GM21360 (cell line): Measurements from ENCODE around the gene HSPA12B.

ENCODE experiments used
- ATAC-seq: cut with Tn5 transposase; IDR thresholded peaks from one replicate; pipeline ENCODE4 v1.9.1; 2021; ENCODE audit warnings: mild to moderate bottlenecking, moderate library complexity; ENCODE audit not compliant: unreplicated experiment

The HSPA12B gene

DNA sequence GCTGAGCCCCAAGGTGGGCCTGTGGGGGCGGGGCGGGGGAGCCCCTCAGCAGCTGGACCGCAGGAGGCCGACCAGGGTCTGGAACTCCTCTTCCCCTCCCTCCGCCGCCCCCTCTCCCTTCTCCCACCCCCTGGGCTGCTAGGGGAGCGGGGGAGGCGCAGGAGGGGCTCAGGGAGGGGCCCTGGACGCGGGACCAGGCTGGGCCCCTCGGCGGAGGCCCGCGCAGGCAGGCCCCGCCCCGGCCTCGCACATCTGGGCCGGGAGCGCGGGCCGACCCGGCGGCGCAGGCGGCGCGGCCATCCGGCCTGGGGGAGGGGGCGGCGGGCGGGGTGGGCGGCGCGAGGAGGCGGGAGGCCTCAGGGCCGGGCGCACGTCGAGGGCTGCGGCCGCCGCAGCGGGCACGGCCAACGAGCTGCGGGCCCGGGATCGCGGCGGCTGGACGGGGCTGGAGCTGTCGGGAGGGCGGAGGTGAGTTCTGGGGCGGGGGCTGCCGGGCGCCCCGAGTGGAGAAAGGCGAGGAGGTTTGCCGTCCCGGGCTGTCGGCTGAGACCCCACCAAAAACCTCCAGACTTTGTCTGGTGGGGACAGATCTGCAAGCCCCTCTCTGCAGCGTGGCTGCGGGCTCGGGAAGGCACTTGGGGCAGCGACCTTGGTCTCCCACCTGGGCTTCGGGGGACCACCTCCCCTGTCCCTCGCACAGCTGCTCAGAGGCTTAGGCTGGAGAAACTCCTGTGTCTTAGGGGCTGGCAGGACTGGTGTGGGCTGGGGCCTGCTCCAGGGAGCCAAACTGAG is at the start of gene HSPA12B:
Gene HSPA12B (plus strand): TSS at position 359 of the 792 bp plus-strand sequence. CDS start 5,990 bp downstream, outside the sequence.
- no peak for ATAC-seq

GRCh38 chr20:3685341-3685740 is 47.1 kb upstream of the HSPA12B start:
- no peak for ATAC-seq

DNA sequence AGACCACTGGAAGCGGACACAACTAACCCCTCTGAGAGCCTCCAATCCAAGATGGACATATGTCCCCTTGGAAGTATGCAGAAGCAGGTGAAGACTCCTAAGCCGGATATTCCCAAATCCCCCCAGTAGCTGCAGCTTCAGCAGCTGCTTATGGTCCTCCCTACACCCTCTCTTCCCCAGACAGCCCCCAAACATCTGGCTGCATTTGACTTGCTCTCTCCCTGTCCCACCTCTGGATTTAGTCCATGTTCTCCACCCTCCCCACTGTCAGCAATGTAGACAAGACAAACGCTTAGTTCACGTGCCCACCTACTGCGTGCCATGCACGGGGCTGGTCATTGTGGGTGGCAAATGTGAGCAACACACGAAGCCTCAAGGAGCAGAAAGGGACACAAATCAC is 46.1 kb upstream of the HSPA12B start:
- ATAC-seq: no peak

DNA sequence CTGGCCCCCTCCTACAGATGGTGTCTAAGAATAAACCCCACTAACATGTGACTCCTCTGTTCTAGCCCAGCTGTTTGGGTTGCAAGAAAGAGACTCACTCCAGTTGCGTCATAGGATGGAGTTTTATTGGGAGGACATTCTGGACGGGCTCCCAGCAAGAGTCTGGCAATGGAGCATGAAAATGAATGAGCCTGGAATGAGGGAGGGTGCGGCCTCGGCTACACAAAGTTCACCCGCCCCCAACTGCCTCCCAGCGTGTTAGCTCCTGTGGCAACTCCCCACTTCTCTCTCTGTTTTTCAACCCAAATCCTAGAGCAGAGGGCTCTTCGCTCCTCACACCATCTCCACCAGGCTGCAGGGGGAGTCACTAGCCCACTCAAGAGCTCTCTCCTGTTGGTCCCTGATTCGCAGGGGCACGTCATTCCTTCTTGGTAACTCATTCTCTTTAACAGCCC is 45.6 kb upstream of the HSPA12B start:
- no peak for ATAC-seq

DNA sequence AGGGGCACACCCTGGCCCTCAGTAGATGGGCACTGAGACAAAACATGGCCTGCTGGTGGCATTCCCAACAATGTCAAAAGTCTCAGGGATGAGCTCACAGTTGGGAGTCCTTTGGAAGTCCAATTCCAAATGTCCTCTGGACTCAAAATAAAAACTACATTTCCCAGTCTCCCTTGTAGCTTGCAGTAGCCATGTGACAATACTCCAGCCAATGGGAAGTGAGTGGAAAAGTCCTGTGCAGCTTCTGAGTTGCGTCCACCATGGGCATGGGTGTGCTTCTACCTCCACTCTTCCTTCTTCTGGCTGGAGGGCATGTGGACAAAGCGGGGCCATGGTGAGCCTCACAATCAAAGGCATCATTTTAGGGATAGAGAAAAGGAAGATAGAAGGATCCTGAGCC is 44.8 kb upstream of the HSPA12B start:
- no peak for ATAC-seq

DNA sequence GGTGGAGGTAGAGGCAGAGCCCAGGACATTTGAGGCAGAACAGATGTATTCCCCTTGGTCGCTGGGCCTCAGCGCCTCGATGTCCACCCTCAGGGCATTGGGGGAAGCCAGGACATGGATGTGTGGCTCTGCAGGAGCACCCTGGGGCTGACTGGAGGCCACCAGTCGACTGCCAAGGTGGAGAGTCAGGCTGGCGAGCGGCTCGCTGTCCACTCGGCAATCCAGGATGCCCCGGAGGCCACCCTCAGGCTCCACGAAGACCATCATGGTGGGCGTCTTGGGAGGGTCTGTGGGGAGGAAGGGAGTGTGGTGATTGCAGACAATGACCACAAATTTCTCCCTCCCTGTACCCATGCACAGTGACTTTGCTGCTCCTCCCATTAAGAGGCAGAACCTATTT is 42.5 kb upstream of the HSPA12B start:
- no peak for ATAC-seq

DNA sequence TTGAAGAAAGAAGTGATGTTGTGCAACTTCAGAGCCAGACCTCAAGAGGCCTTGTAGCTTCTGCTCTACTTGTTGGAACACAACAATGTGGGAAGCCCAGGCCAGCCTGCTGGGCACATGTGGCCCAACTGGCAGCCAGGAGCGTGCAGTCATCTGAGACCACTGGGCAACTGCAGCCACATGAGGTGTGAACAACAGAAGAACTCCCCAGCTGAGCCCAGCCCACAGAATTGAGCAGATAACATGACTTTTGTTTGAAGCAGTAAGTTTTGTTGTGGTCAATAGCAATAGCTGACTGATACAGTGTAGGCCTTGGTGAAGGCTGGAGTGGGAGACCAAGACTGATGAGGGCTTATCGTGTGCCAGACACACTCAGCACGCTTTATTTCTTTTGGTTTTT is 42.1 kb upstream of the HSPA12B start:
- ATAC-seq: no peak

DNA sequence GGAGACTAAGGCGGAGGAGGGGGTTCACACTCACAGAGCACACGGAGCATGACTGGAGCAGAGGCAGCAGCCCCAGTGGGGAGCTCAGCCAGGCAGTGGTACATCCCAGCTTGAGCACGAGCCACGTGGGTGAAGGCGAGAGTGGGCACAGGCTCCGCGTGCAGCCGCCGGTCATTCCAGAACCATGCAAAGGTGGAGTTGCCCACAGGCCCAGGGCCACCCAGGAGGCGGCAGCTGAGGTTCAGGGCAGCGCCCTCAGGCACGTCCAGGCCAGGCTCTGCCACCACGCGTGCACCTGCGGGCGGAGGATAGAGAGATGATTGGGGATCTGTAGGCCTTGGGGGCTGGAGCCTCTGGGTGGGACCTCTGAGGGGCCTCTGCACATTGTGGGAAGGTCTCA is 41.2 kb upstream of the HSPA12B start:
- no peak for ATAC-seq

DNA sequence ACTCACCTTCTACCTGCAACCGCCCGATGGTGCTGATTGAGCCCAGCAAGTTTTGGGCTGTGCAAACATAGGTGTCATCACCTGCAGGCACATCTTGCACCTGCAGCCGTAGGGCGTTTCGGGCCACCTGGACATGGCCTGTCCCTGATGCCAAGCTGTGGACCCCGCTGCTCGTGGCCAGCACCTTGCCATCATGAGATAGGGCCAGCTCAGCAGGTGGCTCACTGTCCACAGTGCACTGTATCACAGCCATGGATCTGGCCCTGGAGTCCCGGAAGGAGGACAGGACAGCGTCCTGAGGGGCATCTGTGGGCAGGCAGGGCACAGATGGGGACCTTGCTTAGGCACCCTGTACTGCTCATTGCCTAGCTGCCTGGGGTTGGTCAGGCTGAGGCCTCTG is 40.6 kb upstream of the HSPA12B start:
- no peak for ATAC-seq

DNA sequence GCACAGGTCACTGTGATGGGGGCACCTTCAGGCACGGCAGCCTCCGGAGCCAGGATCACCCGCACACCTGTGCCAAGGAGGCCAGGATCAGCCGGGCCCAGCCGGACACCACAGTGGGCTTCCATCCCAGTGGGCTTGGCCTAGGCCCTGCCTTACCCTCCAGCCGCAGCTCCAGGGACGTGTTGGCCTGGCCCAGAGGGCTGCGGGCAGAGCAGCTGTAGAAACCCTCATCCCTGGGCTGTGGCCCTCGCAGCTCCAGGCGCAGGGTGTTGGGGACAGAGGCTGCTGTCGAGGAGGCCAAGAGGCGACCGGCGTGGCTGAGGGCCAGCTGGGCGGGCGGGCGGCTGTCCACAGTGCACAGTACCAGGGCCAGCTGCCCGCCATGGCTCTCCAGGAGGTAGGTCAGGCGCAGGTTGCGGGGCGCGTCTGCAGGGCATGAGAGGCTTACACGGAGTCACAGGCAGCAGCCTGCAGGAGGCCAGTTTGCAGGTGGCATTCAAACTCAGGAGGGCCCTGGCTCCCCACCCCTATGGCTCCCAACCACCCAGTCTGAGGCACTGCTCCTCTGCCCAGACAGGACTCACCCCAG is 39.7 kb upstream of the HSPA12B start:
- no peak for ATAC-seq

DNA sequence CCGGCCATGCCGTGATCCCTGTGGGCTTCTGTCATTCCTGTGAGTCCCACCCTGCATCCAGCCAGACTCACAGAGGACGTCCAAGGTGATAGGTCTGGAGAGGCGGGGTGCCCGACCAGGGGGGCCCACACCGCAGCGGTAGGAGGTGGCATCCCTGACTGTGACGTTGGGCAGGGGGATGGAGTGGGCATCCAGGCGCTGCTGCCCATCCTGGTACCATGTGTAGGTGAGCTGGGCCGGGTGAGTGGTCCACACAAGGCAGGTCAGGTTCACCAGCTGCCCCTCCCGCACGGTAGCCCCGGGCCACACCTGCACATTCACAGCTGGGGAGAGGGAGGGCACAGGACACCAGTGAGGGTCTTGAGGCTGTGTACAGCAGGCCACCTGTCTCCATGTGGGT is 39.1 kb upstream of the HSPA12B start:
- ATAC-seq: no peak

DNA sequence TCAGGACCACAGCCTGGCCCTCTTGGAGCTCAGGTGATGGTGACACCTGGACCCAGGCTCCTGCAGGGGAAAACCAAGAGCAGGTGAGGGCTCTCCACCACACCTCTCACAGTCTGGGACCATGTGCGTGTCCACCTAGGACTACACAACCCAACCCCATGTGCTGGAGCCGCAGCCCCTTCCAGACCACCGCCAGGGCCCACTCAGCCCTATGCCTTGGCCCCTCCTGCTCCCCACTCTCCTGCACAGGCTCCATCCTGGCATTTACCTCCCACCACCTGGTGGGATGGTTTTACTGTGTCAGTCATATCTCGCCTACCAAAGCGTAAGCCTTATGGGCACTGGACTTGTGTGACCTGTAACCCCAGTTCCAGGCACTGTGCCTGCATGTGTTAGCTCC is 37.6 kb upstream of the HSPA12B start:
- no peak for ATAC-seq

DNA sequence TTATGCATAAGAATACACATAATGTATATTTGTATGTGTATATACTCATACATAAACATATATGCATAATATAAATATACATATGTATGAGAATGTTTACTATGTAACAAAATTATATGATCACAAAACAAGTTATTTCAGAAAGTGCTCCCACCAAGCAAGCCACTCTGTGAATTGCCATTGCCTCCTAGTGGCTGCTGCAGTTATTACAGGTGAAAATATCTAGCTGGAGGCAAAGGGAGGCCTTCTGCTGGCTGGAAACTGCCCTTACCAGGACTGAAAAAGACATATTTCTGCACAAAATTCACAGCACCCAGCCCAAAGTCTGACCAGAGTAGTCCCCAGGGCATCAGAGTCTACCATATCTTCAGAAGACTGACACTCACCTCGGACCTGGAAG is 36.3 kb upstream of the HSPA12B start:
- ATAC-seq: no peak

DNA sequence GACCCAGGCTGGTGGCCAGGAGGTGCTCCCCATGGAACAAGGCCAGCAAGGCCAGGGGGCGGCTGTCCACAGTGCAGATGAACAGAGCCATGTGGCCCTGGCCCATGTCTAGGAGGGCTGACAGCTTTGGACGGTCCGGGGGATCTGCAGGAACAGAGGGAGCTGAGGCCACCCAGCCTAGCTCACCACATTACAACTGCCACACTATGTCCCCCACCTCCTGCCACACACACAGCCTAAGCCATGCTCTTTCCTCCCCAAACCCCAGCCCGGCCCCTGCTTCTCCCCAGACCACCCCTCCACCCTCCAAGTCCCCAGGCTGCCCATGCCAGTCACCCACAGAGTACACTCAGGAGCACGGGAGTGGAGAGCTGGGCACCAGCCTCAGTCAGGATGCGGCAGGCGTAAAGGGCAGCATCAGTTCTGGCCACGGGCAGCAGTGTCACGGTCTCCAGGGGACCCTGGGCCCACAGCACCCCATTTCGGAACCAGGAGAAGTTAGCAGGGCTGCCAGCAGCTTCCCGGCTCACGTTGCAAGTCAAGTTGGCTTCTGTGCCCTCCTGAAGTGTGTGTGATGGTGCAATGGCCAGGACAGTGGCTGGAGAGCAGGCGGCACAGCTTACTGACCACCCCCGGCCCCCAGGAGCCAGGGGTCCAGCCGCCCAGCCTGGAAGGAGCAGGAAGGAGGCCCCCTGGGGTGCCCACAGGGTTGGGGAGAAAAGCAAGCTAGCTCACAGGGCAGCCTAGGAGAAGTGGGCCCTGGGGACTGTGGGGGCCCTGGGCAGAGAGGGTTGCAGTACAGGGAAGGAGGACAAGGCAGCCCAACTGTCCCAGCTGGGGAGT is 35.5 kb upstream of the HSPA12B start:
- no peak for ATAC-seq

DNA sequence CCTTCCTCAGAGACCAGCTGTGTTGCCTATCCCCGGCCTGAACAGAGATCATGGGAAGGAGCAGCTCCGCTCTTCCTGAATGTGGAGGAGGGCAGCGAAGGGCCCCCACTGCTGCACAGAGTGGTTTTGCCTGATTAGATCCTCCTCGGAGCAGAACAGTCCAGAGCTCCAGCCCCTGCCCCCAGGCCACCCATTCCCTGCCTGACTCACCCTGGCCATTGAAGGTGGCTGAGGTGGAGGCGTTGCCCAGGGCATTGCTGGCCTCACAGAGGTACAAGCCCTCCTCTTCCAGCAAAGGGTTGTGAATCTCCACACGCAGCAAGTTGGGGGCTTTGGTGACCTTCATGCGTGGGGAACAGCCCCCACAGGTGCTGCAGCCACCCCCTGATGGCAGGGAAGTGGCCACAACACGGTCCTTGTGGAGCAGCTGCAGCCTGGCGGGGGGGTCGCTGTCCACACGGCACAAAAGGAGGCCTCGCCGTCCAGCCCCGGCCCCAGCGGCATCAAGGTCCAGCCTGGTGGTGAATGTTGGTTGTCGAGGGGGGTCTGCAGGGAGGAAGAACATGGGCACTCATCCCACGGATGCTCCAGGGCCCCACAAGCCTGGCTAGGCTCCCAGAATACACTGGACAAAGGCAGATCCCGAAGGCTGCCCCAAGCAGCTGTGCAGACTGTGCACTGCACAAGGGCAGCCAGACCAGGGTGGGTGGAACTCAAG is 34.7 kb upstream of the HSPA12B start:
- ATAC-seq: no peak

GRCh38 chr20:3698591-3699001 is 33.9 kb upstream of the HSPA12B start:
- no peak for ATAC-seq

- no peak for ATAC-seq
These were observed 33.4 kb upstream of the HSPA12B start for GRCh38 chr20:3699037-3699436.

DNA sequence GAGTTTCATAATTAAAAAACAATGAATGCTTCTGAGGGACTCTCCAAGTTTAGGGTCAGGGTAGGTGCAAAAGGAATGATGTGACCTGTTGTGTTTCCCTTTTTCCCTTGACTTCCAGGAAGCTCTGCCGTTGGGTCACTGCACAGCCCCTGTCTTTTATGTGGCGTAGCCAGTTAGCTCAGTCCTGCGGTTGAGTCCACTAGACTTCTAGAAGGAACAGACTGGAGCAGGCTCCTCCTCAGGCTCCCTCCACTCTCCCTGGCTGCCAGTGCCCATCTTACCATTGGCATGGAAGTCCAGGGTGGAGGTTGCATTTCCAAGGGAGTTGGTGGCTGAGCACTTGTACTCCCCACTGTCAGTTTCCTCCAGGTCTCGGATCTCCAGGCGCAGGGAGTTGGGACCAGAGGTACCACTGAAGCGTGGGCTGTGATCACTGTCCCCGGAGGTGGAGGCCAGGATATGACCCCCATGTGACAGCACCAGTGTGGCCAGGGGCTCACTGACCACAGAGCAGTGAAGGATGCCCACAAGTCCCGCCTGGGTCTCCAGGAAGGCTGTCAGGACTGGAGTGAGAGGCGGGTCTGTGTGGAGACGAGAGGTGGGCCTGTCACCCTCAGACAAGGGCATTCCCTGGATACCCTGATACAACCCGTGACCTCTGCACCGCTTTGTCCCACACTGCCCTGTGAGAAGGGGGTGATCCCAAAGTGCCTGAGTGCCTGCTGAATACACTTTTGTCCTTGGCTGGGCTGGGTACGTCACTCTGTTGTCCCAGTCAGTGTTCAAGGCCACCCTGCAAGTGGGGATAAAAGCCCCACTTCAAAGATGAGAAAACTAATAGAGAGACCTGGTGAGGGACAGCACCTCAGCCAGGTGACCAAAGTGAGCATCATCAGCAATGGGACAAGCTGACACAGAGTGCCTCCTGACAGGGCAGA is 31.2 kb upstream of the HSPA12B start:
- no peak for ATAC-seq

DNA sequence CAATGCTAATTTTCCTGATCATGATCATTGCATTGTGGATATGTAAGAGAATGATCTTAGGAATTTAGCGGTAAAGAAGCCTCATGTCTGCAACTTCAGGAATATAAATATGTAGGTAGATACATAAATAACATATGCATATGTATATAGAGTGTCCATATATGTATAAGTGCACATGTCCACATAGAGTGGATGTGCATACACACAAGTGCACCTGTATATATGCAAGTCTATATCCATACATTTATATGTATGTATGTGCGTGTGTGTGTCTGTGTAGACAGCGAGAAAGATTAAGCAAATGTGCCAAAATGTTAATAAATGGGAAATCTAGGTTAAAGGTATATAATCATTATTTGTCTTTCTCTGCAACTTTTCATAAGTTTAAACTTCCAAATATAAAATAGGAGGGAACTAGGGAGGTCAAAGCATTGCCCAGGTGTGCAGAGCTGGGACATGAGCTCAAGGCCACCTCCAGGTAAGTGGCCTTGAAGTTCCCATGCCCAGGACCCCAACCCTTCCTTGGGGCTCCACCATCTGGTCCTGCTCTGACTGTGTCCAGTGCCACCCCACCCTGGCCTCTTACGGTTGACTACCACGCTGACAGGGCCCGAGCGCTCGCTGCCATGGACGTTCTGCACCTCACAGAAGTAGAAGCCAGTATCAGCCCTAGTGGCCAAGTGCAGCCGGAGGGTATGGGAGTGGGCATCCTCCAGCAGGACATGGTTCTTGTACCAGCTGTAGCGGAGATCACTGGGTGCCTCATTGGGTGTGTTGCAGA is 29.7 kb upstream of the HSPA12B start:
- no peak for ATAC-seq
